ENCODE measurements around the gene ANKRD9.
"Not testable (repeated sequence)": the region's sequence is repeated elsewhere in the genome, so short reads cannot be mapped to it uniquely, and the experiment has no call there.

The ANKRD9 gene

GRCh38 chr14:102541771-102542170 is 32.2 kb upstream of the ANKRD9 start:
- no peak for TF ChIP-seq CTCF (IDR thresholded peaks at IDR 0.05; ENCODE audit: low read depth, low read length, missing control alignments)
- DNase-seq (ENCODE audit: low read depth) = no peak
- no peak overlapping the region for H3K4me3 ChIP-seq (ENCODE audit: low read depth, low read length)

- not testable (repeated sequence) for DNase-seq (ENCODE audit: low read depth)
Observed at GRCh38 chr14:102541029-102541491, 31.5 kb upstream of the ANKRD9 start.

GRCh38 chr14:102540315-102541028 is 30.9 kb upstream of the ANKRD9 start:
- H3K4me3 ChIP-seq (ENCODE audit: low read depth, low read length) = no peak overlapping the region
- no peak for DNase-seq (ENCODE audit: low read depth)
- TF ChIP-seq CTCF (IDR thresholded peaks at IDR 0.05; ENCODE audit: low read depth, low read length, missing control alignments) = no peak

More at GRCh38 chr14:102541029-102541491, 31.5 kb upstream of the ANKRD9 start:
- not testable (repeated sequence) for H3K4me3 ChIP-seq (ENCODE audit: low read depth, low read length)

- no peak overlapping the region for H3K4me3 ChIP-seq (ENCODE audit: low read depth, low read length)
- no peak for TF ChIP-seq CTCF (IDR thresholded peaks at IDR 0.05; ENCODE audit: low read depth, low read length, missing control alignments)
- DNase-seq (ENCODE audit: low read depth) = no peak
Observed at GRCh38 chr14:102539544-102540314, 30.2 kb upstream of the ANKRD9 start.

GRCh38 chr14:102538602-102539543 is 29.3 kb upstream of the ANKRD9 start:
- TF ChIP-seq CTCF (IDR thresholded peaks at IDR 0.05; ENCODE audit: low read depth, low read length, missing control alignments) = no peak
- H3K4me3 ChIP-seq (ENCODE audit: low read depth, low read length) = no peak overlapping the region
- no peak for DNase-seq (ENCODE audit: low read depth)

GRCh38 chr14:102537981-102538601 is 28.5 kb upstream of the ANKRD9 start:
- TF ChIP-seq CTCF (IDR thresholded peaks at IDR 0.05; ENCODE audit: low read depth, low read length, missing control alignments) = no peak
- H3K4me3 ChIP-seq (ENCODE audit: low read depth, low read length) = no peak overlapping the region
- no peak for DNase-seq (ENCODE audit: low read depth)

All from GM12864 (cell line).